Activated naive CD8-positive, alpha-beta T cell (primary cell): ENCODE results near the gene C1orf198.

Experiments used
- H3K27ac Mint-ChIP-seq: one replicate; pipeline ENCODE4 v1.8.0; 2021; ENCODE audit warnings: mixed read lengths
- H3K27me3 Mint-ChIP-seq: one replicate; pipeline ENCODE4 v1.8.0; 2021; ENCODE audit warnings: mixed read lengths
- H3K36me3 Mint-ChIP-seq: one replicate; pipeline ENCODE4 v1.8.0; 2021; ENCODE audit warnings: mixed read lengths
- H3K4me1 Mint-ChIP-seq: one replicate; pipeline ENCODE4 v1.8.0; 2021; ENCODE audit warnings: low read depth, mixed read lengths
- H3K4me3 Mint-ChIP-seq: one replicate; pipeline ENCODE4 v1.8.0; 2021; ENCODE audit warnings: mild to moderate bottlenecking, mixed read lengths
- H3K9me3 Mint-ChIP-seq: one replicate; pipeline ENCODE4 v1.8.0; 2021; ENCODE audit warnings: low read depth, mixed read lengths

Gene C1orf198, protein sequence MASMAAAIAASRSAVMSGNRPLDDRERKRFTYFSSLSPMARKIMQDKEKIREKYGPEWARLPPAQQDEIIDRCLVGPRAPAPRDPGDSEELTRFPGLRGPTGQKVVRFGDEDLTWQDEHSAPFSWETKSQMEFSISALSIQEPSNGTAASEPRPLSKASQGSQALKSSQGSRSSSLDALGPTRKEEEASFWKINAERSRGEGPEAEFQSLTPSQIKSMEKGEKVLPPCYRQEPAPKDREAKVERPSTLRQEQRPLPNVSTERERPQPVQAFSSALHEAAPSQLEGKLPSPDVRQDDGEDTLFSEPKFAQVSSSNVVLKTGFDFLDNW

GRCh38 chr1:230867903-230868735, at the start of gene C1orf198:
Gene C1orf198 (minus strand): TSS chr1:230868521. CDS start chr1:230868512, 9 bp downstream.
- Mint-ChIP-seq H3K27me3 (peaks cover 11% of the 10 kb centered on the region), H3K9me3 (no peaks in the 10 kb centered on the region), H3K4me1 (peaks cover 17% of the 10 kb centered on the region), H3K27ac (peak within 1 kb of the TSS; percentile 64), H3K36me3 (no peaks in the 10 kb centered on the region), H3K4me3 (peak within 1 kb of the TSS; percentile 91)

GRCh38 chr1:230917284-230918135, 49.2 kb upstream of the C1orf198 start:
- Mint-ChIP-seq H3K36me3 (peaks cover 4% of the 10 kb centered on the region), H3K4me3 (no peak overlapping the region), H3K9me3 (no peaks in the 10 kb centered on the region), H3K27ac (peak overlapping the region; percentile 28), H3K27me3 (no peaks in the 10 kb centered on the region), H3K4me1 (peaks cover 2% of the 10 kb centered on the region)

- H3K9me3 Mint-ChIP-seq, result no peaks in the 10 kb centered on the region
- H3K27ac Mint-ChIP-seq, result no peak overlapping the region
- H3K4me3 Mint-ChIP-seq, result no peak overlapping the region
- peaks cover 4% of the 10 kb centered on the region for H3K36me3 Mint-ChIP-seq
- H3K27me3 Mint-ChIP-seq, result no peaks in the 10 kb centered on the region
- peaks cover 2% of the 10 kb centered on the region for H3K4me1 Mint-ChIP-seq
These were observed 48.4 kb upstream of the C1orf198 start for GRCh38 chr1:230916587-230917283.

- Mint-ChIP-seq H3K36me3 (peaks cover 4% of the 10 kb centered on the region), H3K27ac (no peak overlapping the region), H3K4me1 (peaks cover 2% of the 10 kb centered on the region), H3K9me3 (no peaks in the 10 kb centered on the region), H3K4me3 (no peak overlapping the region), H3K27me3 (no peaks in the 10 kb centered on the region)
These were observed 46.8 kb upstream of the C1orf198 start for GRCh38 chr1:230915078-230915477.

DNA sequence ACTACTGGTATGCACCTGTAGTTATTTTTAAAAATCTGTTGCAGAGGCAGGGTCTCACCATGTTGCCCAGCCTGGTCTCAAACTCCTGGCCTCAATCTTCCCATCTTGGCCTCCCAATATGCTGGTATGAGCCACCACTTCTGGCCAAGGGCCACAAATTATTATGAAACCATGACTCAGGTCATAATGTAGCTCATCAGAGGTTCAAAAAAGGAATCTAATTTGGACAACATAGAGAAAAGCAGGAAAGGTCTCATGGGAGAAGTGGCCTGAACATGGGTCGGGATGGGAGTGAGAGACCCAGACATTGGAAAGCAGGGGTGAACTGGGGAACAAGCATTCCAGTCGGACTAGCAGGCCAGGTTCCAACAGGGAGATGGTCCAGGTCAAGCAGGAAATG, 45.2 kb upstream of the C1orf198 start:
- H3K27ac Mint-ChIP-seq, result no peak overlapping the region
- H3K36me3 Mint-ChIP-seq, result peaks cover 4% of the 10 kb centered on the region
- H3K9me3 Mint-ChIP-seq, result no peaks in the 10 kb centered on the region
- no peak overlapping the region for H3K4me3 Mint-ChIP-seq
- H3K4me1 Mint-ChIP-seq, result peaks cover 2% of the 10 kb centered on the region
- no peaks in the 10 kb centered on the region for H3K27me3 Mint-ChIP-seq

DNA sequence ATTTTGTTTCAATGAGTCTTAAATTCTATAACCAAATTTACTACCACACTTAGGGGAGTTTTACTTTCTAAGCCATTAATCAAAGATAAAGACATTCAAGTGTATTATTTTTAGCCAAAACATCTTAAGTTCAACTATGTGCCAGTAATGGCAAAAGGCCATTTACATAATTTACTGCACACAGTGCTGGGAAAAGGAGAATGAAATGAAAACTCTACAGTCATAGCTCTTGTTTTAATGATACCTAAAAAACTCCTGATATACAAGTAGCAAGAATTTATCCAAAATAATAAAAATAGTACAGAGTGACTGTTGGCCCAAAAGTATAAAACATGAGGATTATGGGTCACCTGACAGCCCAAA, 42.4 kb upstream of the C1orf198 start:
- no peak overlapping the region for H3K27ac Mint-ChIP-seq
- peaks cover 2% of the 10 kb centered on the region for H3K4me1 Mint-ChIP-seq
- no peaks in the 10 kb centered on the region for H3K9me3 Mint-ChIP-seq
- no peak overlapping the region for H3K4me3 Mint-ChIP-seq
- H3K36me3 Mint-ChIP-seq, result peaks cover 7% of the 10 kb centered on the region
- no peaks in the 10 kb centered on the region for H3K27me3 Mint-ChIP-seq

GRCh38 chr1:230909974-230910754, 41.8 kb upstream of the C1orf198 start:
- peaks cover 11% of the 10 kb centered on the region for H3K36me3 Mint-ChIP-seq
- H3K4me3 Mint-ChIP-seq, result no peak overlapping the region
- H3K9me3 Mint-ChIP-seq, result no peaks in the 10 kb centered on the region
- H3K4me1 Mint-ChIP-seq, result peaks cover under 1% of the 10 kb centered on the region
- no peak overlapping the region for H3K27ac Mint-ChIP-seq
- H3K27me3 Mint-ChIP-seq, result no peaks in the 10 kb centered on the region

GRCh38 chr1:230907472-230908205, 39.3 kb upstream of the C1orf198 start:
- Mint-ChIP-seq H3K36me3 (peaks cover 12% of the 10 kb centered on the region), H3K4me3 (no peak overlapping the region), H3K27ac (no peak overlapping the region), H3K27me3 (no peaks in the 10 kb centered on the region), H3K4me1 (no peaks in the 10 kb centered on the region), H3K9me3 (no peaks in the 10 kb centered on the region)

DNA sequence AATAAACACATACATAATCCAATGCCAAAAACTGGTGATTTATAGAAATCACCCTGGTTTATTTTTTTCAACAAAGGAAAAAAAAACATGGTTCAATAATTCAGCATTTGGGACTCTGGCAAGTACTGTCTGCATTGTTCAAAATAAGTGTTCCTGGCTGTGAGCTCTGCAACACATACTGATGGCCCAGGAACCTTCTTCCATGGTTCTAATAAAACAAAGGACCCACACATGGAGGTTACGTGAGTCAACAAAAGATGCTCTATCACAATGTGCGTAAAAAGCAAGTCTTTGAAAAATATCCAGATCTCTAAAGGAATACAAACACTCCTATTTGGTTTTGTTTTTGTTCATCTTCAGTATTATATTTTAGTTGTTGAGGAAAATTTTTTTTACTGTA, 37.9 kb upstream of the C1orf198 start:
- Mint-ChIP-seq H3K27me3 (no peaks in the 10 kb centered on the region), H3K9me3 (no peaks in the 10 kb centered on the region), H3K4me1 (no peaks in the 10 kb centered on the region), H3K27ac (no peak overlapping the region), H3K36me3 (peaks cover 14% of the 10 kb centered on the region), H3K4me3 (no peak overlapping the region)

GRCh38 chr1:230905733-230906132, 37.4 kb upstream of the C1orf198 start:
- Mint-ChIP-seq H3K9me3 (no peaks in the 10 kb centered on the region), H3K27ac (no peak overlapping the region), H3K27me3 (no peaks in the 10 kb centered on the region), H3K4me3 (no peak overlapping the region), H3K36me3 (peaks cover 15% of the 10 kb centered on the region), H3K4me1 (no peaks in the 10 kb centered on the region)

GRCh38 chr1:230902349-230902923, 34.1 kb upstream of the C1orf198 start:
- no peaks in the 10 kb centered on the region for H3K9me3 Mint-ChIP-seq
- no peaks in the 10 kb centered on the region for H3K27me3 Mint-ChIP-seq
- no peak overlapping the region for H3K4me3 Mint-ChIP-seq
- no peaks in the 10 kb centered on the region for H3K4me1 Mint-ChIP-seq
- H3K27ac Mint-ChIP-seq, result no peak overlapping the region
- peaks cover 13% of the 10 kb centered on the region for H3K36me3 Mint-ChIP-seq

- Mint-ChIP-seq H3K27me3 (no peaks in the 10 kb centered on the region), H3K27ac (no peak overlapping the region), H3K9me3 (no peaks in the 10 kb centered on the region), H3K36me3 (peaks cover 13% of the 10 kb centered on the region), H3K4me1 (no peaks in the 10 kb centered on the region), H3K4me3 (no peak overlapping the region)
These were observed 33.4 kb upstream of the C1orf198 start for GRCh38 chr1:230901671-230902070.

- Mint-ChIP-seq H3K36me3 (peaks cover 13% of the 10 kb centered on the region), H3K27me3 (no peaks in the 10 kb centered on the region), H3K27ac (peak overlapping the region; percentile 6), H3K4me3 (no peak overlapping the region), H3K4me1 (no peaks in the 10 kb centered on the region), H3K9me3 (no peaks in the 10 kb centered on the region)
These were observed 32.7 kb upstream of the C1orf198 start for GRCh38 chr1:230900984-230901383.
